Activated gamma-delta T cell (primary cell): ENCODE measurements around the gene DCLRE1B.

Experiments
- DNase-seq: peaks from one replicate; lab custom pipeline; 2025; lab: John Stamatoyannopoulos, UW
- total RNA-seq, 2 donors: gene quantifications; one replicate each; lab custom pipeline; 2026; lab: John Stamatoyannopoulos, UW

DCLRE1B gene
- 7.5 to 10.2 reads per million in 2 donors for total RNA-seq

GRCh38 chr1:113904674-113905434, at the start of gene DCLRE1B, which contains the start of gene AP4B1:
Gene DCLRE1B, plus strand, starts transcription at chr1:113905326. Its CDS starts 261 bp downstream, at chr1:113905587.
Gene AP4B1, minus strand, starts transcription at chr1:113904799. Its CDS starts 82 bp downstream, at chr1:113904717.
- peak; percentile 95 for DNase-seq

DNA sequence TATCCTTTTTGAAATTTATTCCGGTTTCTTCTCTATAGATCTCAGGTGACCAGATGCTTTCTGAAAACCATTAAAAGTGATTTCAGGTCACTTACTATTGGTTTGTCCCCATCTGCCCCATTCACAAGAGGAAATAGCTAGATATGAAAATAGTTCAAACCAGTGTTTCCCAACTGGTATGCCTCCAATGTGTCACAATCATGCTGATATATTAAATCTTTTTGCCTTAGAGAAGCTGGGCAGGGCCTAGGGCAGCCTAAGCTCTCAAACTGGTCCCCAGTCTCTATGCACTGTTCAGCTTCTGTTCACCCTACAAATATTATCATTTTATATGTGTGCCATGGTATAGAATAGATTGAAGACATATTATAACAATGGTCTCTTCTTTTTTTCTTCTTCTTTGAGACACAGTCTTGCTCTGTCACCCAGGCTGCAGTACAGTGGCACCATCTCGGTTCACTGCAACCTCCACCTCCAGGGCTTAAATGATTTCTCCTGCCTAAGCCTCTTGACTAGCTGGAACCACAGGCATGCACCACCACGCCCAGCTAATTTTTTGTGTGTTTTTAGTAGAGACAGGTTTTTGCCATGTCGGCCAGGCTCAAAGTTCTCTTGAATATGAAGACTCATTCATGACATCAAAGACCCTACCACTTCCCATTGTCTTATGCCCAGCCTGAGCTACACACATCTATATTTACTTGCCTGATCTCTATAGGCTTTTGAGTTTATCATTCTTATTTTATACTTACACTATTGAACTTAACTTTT, 49.3 kb upstream of the DCLRE1B start:
- no peak for DNase-seq

DNA sequence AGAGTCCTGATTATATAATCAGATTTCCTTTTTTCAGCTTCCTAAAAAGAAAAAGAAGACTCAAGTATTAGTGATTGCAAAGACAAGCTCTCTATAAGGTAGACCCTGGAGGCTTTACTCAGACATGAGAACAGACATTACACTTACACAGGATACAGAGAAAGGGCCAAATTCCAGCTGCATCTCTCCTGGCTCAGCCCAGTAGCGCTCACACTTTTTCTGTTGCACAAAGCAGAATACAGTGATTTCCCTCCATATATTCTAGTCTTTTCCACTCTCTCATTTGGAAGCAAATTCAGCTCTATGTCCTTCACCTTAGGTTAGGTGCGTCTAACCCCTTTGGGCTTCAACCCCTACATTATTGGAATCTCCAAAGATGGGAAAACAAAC, 48.7 kb upstream of the DCLRE1B start:
- DNase-seq: no peak

GRCh38 chr1:113857776-113858175, 47.4 kb upstream of the DCLRE1B start:
- DNase-seq: no peak

GRCh38 chr1:113858418-113858817, 46.7 kb upstream of the DCLRE1B start:
- no peak for DNase-seq

DNA sequence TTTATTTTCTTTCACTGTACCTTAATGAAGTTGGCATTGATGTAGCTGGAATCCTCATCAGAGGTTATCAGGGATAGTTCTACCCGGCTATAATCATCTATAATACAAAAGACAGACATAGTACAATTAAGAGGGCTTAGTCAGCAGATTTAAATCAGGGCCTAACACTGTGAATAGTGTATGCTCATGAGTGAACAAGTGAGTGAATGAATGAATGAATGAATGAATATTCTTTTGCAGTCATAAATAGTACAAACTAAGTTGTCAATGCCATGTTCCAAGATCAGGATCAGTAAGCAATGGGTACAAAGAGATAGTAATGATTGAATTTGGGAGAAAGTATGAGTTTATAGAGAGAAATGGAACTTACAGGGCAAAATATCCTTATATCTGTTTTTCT, 46.1 kb upstream of the DCLRE1B start:
- DNase-seq: no peak

DNA sequence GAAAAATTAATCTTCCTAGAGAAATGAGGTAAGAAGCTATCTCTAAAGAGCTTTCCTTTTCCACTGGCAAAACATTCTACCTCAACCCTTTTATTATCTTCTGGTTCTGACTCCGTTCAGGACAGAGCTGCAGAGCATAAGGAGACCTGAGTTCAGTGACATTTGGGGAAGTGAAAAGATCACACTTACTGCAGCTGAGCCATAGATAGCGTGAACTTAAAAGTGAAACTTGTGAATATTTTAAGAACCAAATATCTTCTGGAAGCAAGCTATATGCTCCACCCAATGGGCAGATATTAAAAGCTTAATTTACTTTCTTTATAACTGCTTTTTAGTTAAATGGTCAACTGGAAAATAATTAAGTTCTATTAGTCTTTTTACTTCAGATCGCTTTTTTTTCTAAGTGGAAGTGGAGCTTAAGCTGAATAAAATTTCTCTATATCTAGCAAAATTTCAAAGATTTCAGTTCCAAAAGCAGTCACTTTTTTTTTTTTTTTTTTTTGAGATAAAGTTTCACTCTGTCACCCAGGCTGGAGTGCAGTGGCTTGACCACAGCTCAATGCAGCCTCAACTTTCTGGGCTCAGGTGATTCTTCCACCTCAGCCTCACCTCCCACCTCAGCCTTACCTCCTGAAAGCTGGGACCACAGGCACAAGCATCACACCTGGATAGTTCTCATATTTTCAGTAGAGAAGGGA, 45.5 kb upstream of the DCLRE1B start:
- no peak for DNase-seq

GRCh38 chr1:113860891-113861290, 44.2 kb upstream of the DCLRE1B start:
- no peak for DNase-seq

DNA sequence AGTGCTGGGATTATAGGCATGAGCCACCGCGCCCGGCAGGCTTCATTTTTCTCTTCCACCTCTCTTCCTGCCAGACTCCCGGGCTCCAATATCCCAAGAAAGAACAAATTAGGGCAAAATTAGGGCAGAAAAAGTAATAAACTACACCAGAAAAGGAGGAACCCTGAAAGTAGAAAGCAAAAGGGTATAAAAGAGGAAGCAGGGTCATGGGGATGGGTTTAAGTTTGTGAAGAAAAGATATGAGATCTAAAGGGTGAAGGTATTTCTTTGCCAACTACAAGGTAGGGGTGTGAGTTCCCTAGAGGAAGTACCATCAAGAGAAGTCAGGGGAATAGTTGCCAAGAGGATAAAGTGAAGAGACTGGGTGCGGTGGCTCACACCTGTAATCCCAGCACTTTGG, 43.5 kb upstream of the DCLRE1B start:
- no peak for DNase-seq

GRCh38 chr1:113868387-113869083, 36.6 kb upstream of the DCLRE1B start:
- no peak for DNase-seq

DNA sequence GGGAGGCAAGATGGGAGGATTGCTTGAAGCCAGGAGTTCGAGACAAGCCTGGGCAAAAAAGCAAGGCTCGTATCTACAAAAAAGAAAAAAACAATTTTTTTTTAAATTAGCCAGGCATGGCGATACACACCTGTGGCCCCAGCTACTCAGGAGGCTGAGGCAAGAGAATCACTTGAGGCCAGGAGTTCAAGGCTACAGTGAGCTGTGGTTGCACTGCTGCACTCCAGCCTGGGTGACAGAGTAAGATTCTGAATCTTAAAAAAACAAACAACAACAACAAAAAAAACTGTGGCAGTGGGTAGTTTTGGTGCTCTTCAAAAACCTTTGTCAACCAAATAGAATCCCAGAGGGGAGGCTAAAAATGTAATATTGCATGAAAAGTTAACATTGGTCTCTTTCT, 34.3 kb upstream of the DCLRE1B start:
- no peak for DNase-seq

- no peak for DNase-seq
Measured at GRCh38 chr1:113871597-113872113, 33.5 kb upstream of the DCLRE1B start, which contains the start of gene PTPN22. Gene PTPN22, minus strand, starts transcription at chr1:113871712.

GRCh38 chr1:113872219-113872935, 32.7 kb upstream of the DCLRE1B start:
- DNase-seq: no peak

- DNase-seq: no peak
Measured at GRCh38 chr1:113874012-113874879, 30.9 kb upstream of the DCLRE1B start.

DNA sequence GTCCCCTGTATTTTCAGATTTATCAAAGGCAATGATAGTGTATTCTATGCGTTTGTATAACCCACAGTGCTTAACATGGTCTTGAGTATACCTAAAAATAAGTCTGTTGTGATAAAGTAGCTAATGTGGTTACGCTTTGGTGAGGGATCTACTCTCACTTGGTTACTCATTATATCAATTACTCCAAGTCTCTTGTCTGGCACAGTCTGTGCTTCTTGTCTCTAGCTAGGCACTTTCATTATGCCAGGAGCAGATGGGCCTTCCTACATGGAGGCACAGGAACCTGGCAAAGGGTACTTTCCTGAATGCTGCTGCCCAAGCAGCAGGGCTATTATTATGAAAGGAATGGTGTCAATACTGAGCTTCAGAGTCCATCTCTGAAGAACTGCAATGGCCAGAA, 29.4 kb upstream of the DCLRE1B start:
- DNase-seq: no peak

- DNase-seq: no peak
Measured at GRCh38 chr1:113876176-113876575, 28.9 kb upstream of the DCLRE1B start.

GRCh38 chr1:113879739-113880038, 25.4 kb upstream of the DCLRE1B start:
- no peak for DNase-seq

- no peak for DNase-seq
Measured at GRCh38 chr1:113881661-113882060, 23.5 kb upstream of the DCLRE1B start.

DNA sequence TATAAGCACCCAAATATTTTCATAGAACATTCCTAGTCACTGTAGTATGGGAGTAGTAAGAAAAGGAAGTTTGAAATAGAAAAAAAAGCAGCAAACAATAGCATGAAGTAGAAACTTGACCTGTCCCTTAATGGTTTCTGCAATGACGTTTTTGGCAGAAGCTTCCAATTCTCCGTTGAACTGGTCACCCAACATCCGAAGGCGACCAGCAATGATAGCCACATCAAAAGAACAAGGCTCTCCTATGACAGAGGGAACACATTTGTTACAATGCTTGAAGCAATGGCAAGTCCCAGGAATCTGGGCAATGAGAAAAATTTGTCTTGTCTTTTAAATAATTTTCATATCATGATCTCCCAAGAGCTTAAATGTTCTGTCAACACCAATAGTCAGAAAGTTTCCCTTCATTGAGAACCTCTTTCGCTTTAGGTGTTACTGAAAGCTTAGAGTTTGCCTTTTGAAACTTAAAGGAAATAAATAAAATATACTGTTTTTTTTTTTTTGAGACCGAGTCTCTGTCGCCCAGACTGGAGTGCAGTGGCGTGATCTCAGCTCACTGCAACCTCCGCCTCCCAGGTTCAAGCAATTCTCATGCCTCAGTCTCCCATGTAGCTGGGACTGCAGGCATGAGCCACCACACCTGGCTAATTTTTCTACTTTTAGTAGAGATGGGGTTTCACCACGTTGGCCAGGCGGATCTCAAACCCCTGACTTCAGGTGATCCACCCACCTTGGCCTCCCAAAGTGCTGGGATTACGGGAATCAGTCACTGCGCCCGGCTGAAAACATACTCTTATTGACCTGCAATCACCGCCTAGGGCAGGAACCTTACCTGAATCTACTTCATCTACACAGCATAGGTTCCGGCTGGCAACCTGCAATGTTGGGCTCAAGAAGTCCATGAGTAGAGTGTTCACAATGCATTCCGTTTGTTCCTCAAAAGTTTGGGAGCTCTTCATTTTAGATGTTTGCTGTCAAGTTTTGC, 18.4 kb upstream of the DCLRE1B start:
- no peak for DNase-seq
